K562 treated with DMSO at 1 percent for 12 hours (cell line): ENCODE results near the gene PHF13. TPM values are rescaled to one million over a fixed set of nuclear protein-coding genes. Genes with fewer than 3 reads are reported as not detected.

ENCODE experiments used
- total RNA-seq: library from RNA; unstranded; fragments of 300-600 nt; gene quantifications from 2 replicates; pipeline ENCODE4 v1.2.3, GENCODE V29; 2022; ENCODE audit not compliant: insufficient read depth

The PHF13 gene
- total RNA-seq, result 11.2 and 27.4 TPM in 2 replicates

GRCh38 chr1:6613361-6614018, at the start of gene PHF13:
TSS of gene PHF13 (plus strand) at chr1:6613731. CDS start at chr1:6614067, 336 bp downstream.

GRCh38 chr1:6579374-6580118, 34.0 kb upstream of the PHF13 start, which contains the start of gene ZBTB48:
TSS of gene ZBTB48 (plus strand) at chr1:6579994. CDS start at chr1:6580610, 616 bp downstream.

GRCh38 chr1:6602669-6603237, 10.8 kb upstream of the PHF13 start, which contains the start of gene KLHL21:
TSS of gene KLHL21 (minus strand) at chr1:6602869. CDS start at chr1:6602817, 52 bp downstream.

GRCh38 chr1:6624710-6625583, 11.4 kb downstream of the PHF13 start, which contains the start of gene THAP3:
TSS of gene THAP3 (plus strand) at chr1:6624868. CDS start at chr1:6625219, 351 bp downstream.

Other genes with a start within 250 kb of the PHF13 start
- gene ACOT7, start 220.0 kb upstream of the PHF13 start, total RNA-seq, result 56.8 and 68.8 TPM in 2 replicates
- not detected in 2 replicates for gene HES2, start 193.8 kb upstream of the PHF13 start, total RNA-seq
- 2.8 and 4.0 TPM in 2 replicates for gene ESPN, start 189.0 kb upstream of the PHF13 start, total RNA-seq
- not detected in 2 replicates for gene TNFRSF25, start 147.6 kb upstream of the PHF13 start, total RNA-seq
- gene PLEKHG5, start 122.1 kb upstream of the PHF13 start, total RNA-seq, result not detected in 2 replicates
- gene NOL9, start 59.2 kb upstream of the PHF13 start, total RNA-seq, result 5.4 and 15.3 TPM in 2 replicates
- not detected in 2 replicates for gene TAS1R1, start 58.4 kb upstream of the PHF13 start, total RNA-seq
- gene ZBTB48, start 33.7 kb upstream of the PHF13 start, total RNA-seq, result 42.2 and 78.2 TPM in 2 replicates
- 47.2 and 84.7 TPM in 2 replicates for gene KLHL21, start 10.9 kb upstream of the PHF13 start, total RNA-seq
- gene THAP3, start 11.1 kb downstream of the PHF13 start, total RNA-seq, result 36.0 and 55.4 TPM in 2 replicates
- 18.2 and 41.5 TPM in 2 replicates for gene DNAJC11, start 88.1 kb downstream of the PHF13 start, total RNA-seq
- gene CAMTA1, start 171.7 kb downstream of the PHF13 start, total RNA-seq, result 101 and 114 TPM in 2 replicates